Measurements from ENCODE around the gene AIFM2.

GRCh38 chr10:70070834-70071233 is 61.8 kb downstream of the AIFM2 start:
- TF ChIP-seq, protein P1, sequence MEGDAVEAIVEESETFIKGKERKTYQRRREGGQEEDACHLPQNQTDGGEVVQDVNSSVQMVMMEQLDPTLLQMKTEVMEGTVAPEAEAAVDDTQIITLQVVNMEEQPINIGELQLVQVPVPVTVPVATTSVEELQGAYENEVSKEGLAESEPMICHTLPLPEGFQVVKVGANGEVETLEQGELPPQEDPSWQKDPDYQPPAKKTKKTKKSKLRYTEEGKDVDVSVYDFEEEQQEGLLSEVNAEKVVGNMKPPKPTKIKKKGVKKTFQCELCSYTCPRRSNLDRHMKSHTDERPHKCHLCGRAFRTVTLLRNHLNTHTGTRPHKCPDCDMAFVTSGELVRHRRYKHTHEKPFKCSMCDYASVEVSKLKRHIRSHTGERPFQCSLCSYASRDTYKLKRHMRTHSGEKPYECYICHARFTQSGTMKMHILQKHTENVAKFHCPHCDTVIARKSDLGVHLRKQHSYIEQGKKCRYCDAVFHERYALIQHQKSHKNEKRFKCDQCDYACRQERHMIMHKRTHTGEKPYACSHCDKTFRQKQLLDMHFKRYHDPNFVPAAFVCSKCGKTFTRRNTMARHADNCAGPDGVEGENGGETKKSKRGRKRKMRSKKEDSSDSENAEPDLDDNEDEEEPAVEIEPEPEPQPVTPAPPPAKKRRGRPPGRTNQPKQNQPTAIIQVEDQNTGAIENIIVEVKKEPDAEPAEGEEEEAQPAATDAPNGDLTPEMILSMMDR (IDR thresholded peaks at IDR 0.05), result no peak
- no peak for TF ChIP-seq POLR2A (IDR thresholded peaks at IDR 0.05)

All from lower leg skin (tissue), 3 donors.